GM19328 (cell line): ENCODE results near the gene TMPRSS6.

ENCODE experiments used
- ATAC-seq: cut with Tn5 transposase; IDR thresholded peaks from one replicate; pipeline ENCODE4 v1.9.1; 2021; ENCODE audit warnings: mild to moderate bottlenecking, moderate library complexity; ENCODE audit not compliant: unreplicated experiment

Gene TMPRSS6

DNA sequence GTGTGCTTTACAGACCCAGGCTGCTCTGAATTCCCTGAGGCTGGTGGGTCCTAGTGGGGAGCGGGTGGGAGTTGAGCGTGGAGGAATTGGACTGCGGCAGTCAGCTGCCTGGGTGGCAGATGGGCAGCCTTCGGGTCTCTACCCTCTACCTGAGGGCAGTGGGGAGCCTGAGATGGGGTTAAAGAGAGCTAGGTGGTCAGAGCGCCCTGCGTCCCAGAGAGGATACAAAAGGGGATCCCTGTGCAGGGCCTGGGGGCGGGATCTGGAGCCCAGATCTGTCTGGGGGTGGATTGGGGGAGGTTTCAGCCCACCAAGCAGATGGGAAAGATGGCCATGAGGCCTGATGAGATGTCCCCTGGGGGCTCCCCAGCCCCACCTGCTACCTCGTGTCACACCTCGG, 39.8 kb downstream of the TMPRSS6 start:
- no peak for ATAC-seq

DNA sequence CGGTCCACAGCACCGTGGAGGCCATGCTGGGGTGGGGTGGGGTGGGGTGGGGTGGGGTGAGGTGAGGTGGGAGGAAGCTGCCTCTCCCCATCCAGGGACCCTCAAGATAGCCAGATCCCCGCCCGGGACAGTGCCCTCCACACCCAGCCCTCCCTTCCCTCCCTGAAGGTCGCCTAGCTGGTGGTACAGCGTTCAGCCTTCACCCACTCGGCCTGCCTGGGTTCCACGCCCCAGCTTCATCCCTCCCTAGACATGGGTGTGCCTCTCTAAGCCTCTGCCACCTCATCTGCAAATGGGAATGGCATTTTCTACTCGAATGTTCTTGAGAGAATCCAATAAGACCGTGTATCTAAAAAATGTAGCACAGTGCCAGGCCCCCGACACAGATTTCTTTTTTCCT, 40.2 kb downstream of the TMPRSS6 start:
- ATAC-seq, result no peak

DNA sequence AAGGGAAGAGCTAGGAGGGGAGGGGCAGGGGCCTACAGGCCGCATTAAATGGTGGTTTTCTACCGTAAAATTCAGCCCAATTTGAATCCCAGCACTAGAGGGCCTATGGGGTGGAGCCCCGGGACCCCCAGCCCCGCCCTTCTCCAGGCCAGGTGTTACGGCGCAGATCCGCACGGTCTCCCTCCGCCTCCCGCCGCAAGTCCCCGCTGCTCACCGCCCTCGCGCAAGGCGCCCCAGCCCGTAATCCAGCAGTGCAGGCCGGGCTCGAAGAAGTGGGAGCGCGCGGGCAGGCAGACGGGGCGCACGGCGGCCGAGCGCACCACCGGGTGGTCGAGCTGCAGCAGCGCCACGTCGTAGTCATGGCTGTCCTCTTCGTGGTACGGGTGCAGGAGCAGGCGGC, 40.7 kb downstream of the TMPRSS6 start:
- ATAC-seq, result no peak

DNA sequence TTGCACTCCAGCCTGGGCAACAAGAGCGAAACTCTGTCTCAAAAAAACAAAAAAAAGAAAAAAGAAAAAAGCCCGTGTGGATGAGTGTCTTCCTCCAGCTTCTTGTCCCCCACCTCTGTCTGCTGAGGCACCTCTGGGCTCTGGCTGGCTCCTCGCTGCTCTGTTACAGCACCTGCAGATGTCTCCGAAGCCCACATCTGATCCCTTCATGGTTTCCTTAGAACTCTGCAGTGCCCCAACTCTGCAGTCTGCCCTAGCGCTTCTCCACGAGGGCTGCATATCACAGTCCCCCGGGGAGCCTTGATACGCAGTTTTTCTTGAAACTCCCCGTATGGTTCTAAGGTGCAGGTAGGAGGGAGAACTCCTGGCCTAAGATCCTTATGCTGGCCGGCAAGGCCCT, 42.1 kb downstream of the TMPRSS6 start:
- ATAC-seq, result no peak

DNA sequence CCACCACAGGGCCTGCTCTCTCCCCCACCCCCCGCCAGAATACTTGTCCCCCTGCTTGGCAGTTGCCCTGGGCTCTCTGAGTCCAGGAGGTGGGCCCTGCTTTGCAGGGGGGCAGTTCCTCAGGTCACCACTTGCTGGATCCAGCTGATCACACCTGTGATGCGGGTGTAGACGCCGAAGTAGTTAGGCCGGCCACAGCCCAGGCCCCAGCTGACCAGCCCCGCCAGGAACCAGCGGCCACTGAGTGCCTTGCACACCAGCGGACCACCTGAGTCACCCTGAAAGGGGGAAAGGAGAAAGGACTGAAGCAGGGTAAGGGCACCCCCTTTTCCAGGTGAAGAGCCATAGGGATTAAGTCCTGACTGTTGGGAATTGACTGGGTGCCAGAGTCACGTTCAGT, 43.6 kb downstream of the TMPRSS6 start:
- no peak for ATAC-seq

DNA sequence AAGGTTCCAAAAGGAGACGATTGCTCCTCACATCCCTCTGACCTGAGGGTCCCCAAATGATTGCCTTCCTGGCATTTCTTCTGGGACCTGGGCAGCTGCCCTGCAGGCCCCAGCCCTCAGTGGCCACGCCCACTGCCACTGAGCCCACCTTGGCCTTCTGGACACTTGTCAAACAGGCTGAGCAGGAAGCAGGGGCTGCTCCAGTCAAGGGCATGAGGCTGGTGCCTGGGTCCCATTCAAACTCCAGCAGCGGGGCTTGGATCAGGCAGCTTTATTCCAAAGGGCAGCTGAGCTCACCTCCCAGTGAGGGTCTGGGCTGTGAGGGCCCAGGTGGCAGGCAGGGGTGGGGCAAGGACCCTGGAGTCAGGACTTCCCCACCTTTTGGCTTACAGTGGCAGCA, 44.3 kb downstream of the TMPRSS6 start:
- no peak for ATAC-seq

DNA sequence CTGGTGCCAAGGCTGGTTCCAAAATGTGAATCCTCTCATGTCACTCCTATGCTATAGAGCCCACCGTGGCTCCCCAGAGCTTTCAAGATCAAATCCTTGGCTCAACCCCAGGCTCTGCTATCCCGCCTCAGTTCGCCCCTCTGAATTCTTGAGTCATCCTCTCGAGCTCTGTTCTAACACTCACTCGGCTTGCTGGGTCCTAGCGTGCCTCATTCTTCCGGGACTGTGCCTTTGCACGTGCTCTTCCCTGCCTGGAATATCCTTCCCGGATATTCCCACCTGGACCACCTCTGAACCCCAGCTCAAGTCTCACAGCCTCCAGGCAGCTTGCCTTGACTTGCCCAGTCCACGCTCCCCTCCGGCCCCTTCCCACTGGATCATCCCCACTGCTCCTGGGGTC, 45.0 kb downstream of the TMPRSS6 start:
- ATAC-seq, result no peak

DNA sequence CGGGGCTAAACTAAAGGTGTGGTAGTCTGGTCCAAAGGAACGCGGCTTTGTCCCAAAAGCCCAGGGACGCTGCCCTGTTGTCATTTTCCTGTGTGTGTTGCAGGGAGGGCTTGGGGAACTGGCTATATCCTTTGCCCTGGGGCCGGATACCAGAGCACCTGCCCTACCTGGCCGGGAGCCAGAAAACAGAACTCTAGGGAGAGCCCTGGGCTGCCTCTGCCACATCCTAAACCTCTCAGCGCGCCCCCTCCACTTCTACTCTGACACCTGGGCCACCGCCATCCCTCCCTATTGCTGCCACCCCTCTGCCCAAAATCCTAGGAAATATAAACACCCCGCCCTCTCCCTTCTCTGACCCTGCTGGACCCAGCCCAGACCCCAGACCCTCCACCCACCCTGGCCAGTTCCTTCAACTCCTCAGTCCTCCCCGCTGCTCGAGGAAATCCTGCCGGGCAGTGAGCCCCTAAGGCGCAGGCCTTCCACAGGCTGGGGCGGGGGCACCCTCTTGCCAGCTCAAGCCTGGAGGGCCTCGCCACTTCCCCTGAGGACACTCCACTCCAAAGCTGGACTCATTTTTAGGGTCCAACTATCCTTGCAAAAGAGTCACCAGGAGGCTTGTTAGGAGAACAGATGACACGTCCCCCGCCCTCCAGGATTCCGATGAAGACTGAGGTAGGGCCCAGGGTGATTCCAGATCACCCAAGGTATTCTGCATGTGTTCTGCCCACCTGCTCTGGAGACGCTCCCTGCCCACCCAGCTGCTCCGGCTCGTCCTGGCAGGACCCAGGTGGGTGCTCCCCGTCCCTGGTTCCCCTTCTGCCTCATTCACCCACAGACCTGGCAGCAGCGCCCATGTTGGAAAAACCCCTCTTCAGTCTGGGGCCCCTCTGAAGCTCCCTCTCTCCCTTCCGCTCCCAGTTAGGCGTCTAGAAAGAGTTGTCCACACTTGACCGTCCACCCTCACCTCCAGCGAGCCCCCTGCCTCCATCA, 45.8 kb downstream of the TMPRSS6 start:
- ATAC-seq, result no peak

DNA sequence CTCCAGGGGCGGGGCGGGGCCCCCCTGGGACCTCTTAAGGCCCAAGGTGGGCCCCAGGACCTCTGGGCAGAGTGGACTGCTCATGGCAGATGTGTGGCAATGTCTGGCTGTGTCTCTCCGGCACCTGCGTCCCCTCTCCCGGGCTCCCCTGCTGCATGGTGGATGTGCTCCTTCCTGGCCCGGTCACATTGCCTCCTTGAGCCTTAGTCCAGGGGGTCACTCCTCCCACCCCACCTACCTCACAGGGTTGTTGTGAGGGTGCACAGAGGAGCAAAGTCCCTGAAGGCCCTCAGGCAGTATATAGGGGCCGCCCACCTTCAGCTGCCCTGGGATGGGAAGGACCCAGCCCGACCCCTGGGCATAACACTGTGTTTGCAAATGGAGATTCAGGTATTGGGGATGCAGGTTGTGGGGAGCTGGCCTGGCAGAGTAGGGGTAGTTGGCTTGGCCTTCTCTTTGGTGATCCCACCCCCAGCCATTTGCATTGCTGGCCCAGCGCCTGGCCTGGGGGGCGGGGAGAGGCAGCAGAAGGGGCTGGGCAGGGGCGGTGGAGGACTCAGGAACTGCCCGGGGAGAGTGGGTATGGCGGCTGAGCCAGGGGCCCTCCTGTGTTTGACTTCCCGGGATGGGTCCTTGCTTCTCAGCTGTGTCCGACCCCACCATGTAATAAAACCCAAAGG, 46.7 kb downstream of the TMPRSS6 start:
- no peak for ATAC-seq

DNA sequence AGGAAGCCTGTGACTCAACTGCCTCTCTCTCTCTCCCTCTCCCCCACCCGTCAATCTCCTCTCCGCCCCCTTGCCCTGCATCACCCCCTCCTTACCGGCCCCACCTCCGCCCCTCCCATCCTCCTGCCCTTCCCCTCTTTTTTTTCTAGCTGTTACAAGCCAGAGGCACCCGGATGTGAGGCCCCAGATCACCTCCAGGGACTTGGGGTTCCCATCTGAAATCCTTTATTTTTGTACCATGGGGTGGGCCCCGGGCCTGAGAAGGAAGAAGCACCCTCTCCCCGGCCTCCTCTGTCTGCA, 47.2 kb downstream of the TMPRSS6 start:
- ATAC-seq, result no peak

DNA sequence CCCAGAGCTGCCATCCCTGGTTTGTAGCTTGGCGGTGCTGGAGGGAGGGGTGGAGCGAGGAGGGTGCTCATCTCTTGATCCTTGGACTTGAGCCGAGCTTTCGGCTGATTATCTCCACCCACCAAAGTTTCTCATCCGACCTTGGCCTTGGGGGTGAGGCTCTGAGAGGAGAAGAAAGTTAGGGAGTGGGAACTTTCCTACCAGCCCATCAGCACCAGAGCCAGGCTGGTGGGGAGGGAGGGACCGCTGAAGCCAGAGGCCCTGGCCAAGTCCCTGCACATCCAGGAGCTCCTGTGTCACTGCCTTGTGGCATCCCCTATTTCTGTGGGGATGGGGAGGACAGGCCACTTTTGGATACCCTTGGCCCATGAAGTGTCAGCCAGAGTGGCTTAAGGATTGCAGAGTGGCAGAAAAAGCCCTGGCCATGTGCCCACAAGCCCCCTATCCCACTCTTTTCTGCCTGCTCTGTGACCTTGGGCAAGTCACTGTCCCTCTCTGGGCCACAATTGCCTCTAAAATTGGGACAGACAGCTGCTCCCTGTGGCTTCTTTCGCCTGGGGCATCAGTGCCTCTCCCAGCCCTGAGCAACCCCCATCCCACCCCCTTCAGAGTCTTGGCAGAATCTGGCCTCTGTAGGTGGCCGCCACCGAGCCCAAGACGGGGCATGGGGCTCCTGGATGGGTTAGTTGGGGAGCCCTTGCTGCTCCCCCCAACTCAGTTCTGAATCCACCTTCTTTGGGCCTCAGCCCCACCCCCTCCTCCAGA, 47.7 kb downstream of the TMPRSS6 start:
- ATAC-seq, result no peak

DNA sequence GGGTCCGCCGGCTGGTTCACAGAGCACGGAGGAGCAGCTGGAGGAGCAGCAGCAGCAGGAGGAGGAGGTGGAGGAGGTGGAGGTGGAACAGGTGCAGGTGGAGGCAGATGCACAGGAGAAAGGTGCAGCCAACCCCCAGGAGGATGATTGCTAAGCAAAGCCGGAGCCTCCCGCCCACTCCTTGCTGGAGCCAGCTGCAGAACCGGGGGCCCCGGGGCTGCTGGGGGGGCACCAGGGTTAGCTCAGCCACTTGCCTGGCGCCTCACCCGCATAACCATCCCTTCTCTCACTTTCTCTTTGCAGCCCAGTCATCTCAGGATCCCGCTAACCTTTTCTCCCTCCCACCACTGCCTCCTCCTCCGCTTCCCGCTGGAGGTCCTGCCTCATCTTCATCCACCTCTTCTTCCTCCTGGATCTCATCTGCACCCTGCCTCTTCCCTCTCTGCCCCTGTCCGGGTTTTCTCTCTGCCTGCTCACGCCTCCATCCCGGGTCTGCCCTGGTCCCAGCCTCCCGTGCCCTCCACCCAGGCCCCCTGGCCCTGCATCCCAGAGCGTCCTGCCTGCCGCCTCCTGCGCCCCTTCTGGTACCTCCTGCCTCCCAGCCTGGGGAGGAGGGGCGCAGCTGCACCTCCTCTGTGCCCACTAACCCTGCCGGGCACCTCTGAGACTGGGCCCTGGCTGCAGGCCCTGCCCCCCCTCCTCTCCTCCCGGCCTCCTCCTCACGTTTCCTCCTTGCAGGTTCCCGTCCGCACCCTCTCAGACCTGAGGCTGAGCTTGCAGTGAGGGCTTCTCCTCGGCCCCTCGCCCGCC, 48.5 kb downstream of the TMPRSS6 start:
- no peak for ATAC-seq

DNA sequence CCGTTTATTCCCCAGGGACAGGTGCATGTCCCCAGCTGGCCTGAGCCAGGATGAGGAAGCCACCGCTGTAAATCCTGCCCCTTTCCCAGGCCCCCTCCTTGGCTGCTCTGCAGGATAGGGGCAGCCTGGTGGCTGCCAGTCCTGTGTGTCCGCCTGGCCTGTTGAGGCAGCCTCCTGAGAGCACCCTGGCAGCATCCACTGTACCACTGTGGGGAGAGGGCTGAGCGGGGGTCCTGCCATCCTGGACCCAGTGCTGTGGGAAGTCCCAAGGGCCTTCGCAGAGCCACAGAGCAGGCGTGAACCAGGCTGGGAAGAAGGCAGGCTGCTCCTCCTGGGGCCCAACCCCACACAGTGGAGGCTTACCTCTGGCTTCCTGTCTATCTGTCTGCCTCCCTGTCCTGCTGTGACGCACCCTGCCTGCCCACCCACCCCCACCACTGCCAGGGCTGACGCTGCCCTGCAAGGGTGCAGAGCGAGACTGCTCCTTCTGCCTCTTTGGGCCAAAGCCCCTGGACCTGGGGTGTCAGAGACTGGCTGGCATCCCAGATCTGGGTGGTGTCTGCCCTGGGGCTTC, 49.5 kb downstream of the TMPRSS6 start:
- ATAC-seq, result no peak

DNA sequence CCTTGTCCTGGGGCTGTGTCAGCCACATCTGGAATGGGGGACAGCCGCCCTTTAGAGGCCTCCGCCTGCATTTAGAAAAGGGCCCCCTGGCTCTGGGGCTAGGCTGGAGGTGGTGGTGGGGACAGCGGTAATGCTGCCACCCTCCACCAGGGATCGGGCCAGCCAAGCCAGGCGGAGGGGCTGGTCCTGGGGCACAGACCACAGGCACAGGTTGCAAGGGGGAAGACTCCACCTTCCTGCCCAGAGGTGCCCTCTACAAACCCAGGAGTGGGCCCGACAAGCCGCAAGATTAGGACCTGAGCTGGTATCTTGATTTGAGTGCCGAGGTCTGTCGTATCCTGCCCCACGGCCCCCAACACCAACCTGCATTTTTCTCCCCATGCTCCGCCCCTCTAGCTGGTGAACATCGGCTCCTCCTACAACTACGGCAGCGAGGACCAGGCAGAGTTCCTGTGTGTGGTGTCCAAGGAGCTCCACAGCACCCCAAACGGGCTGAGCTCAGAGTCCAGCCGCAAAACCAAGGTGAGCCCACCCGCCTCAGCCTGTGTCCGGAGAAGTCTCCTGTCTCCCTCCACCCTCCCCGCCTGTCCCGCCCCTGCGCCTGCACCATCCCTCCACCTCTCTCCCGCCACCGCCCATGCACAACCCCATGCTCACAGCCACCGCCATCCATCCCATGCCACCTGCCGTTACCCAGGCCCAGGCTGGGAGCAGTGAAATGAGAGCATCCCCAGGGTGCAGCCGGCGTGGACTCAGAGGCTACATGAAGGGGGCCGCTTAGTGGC, 50.4 kb downstream of the TMPRSS6 start:
- no peak for ATAC-seq

DNA sequence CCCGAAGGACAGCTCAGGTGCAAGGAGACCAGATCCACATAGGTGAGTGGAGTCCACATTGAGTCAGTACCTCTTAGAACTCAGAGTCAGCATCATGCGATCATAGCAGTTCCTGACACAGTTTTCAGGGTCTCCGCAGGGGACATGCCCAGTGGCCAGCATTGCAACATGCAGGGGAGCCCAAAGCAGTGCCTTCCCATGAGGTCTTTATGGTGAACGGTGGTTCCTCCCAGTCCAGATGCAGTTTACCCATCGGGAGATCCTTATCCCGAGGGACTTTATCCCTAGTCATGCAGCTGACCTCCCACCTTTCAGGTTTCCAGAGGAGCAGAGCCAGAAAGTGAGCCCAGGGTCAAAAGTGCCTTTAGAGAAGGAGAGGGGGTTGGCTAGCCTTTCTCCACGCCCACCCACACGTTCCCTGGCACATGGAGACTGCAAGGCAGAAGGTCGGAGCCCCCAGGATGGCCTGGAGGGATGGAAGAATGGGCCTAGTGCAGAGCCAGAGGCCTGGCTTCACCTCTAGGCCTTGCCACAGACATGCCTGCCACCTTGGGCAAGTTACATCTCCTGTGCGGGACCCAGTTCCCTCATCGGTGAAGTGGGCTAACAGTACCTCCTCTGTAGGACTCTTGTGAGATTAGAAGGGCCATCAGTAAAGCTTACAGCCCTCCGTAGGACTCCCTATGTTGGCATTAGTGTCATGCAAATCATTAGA, 51.6 kb downstream of the TMPRSS6 start:
- no peak for ATAC-seq

DNA sequence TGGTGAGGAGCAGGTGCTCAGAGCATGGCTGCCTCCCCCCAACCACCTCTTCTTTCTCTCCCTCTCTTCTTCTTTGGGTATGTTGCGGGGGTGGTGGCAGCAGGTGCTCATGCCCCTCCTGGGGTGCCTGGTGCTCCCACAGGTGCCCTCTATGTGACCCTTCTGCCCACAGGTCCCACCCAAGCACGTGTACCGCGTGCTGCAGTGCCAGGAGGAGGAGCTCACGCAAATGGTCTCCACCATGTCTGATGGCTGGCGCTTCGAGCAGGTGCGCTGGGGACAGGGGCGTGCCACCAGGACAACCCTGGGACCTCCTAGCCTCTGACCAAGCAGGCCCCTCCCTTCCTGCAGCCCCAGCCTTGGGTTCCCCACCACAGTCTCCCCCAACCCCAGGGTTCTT, 52.3 kb downstream of the TMPRSS6 start:
- no peak for ATAC-seq

DNA sequence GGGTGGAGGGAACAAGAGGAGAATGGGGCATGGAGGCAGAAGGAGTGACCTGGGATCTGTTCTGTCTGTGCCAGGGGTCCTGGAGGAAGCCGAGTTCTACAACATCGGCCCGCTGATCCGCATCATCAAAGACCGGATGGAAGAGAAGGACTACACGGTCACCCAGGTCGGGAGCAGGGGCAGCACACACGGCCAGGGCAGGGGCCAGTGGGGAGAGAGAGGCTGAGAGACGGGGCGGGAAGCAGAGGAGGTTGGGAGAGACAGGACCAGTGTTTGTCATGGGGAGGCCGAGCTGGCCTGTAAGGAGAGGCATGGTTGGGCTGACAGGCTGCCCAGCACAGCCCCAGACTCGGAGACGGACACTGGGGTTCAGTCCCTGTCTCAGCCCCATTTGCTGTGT, 53.3 kb downstream of the TMPRSS6 start:
- no peak for ATAC-seq

DNA sequence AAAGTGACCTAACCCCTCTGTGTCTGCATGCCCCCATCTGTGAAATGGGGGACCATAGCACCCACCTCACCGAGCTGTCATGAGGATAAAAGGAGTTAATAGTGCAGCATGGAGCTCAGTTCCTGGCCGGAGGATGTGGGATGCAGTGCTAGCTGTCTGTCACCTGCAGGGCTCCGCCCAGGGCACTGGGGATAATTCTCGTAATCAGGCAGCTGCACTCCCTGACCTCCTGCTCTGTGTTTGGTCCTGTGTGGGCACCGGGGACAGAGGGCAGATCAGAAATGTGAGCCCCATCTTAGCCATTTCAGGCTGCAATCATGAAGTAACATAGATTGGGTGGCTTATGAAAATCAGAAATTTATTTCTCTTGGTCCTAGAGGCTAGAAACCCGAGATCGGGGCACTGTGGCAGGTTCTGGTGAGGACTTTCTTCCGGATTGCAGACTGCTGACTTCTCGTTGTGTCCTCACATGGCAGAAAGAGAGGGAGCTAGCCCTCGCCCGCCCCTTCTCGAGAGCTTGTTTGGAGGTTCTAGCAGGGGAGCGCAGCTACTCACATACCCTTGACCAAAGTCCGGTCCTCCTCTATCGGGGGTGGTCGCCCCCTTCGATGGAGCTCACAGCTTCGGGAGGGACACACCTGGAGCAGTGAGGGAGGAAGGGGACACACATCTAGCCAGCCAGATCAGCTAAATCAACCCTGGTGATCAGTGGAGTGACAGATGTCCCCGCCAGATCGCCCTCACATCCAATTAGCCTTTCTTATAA, 54.7 kb downstream of the TMPRSS6 start:
- no peak for ATAC-seq

DNA sequence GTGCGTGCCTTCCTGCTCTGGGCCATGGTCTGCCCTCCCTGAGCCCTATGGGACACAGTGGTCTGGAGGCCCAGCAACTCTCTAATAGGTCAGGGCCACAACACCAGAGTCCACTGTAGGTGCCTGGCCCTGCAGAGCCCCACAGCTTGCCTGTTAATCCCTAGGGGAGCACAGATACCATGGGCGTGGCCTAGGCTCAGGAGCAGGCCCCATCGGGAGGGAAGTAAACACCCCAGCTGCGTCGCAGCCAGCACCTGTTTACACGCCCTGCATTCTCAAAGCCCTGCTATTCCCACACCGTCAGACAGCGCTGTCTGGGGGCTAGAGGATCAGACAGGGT, 55.5 kb downstream of the TMPRSS6 start:
- no peak for ATAC-seq
